Stimulated activated CD8-positive, alpha-beta memory T cell treated with anti-CD3 and anti-CD28 coated beads, Interleukin-7, amount 100 ng/mL, for 24 hours (primary cell): ENCODE measurements around the gene AIFM3.

Experiments used
- DNase-seq: peaks from one replicate; pipeline ENCODE4 v3.0.0-alpha.2; 2020; ENCODE audit warnings: low read depth

The AIFM3 gene

GRCh38 chr22:20976291-20976877 is 9.3 kb downstream of the AIFM3 start:
- no peak for DNase-seq

GRCh38 chr22:20977019-20977418 is 10.0 kb downstream of the AIFM3 start:
- no peak for DNase-seq

- no peak for DNase-seq
These were observed 10.6 kb downstream of the AIFM3 start for GRCh38 chr22:20977516-20978170.

- no peak for DNase-seq
These were observed 11.4 kb downstream of the AIFM3 start for GRCh38 chr22:20978419-20978818.

- DNase-seq = no peak
These were observed 12.3 kb downstream of the AIFM3 start for GRCh38 chr22:20979243-20979809.

- no peak for DNase-seq
These were observed 12.9 kb downstream of the AIFM3 start for GRCh38 chr22:20979940-20980453.

- no peak for DNase-seq
These were observed 13.5 kb downstream of the AIFM3 start for GRCh38 chr22:20980523-20980922.

GRCh38 chr22:20980938-20981722 is 14.1 kb downstream of the AIFM3 start:
- no peak for DNase-seq

- DNase-seq = no peak
These were observed 14.9 kb downstream of the AIFM3 start, which contains the start of gene LZTR1 for GRCh38 chr22:20981787-20982562. LZTR1 (plus strand) TSS chr22:20982297; CDS start chr22:20982372, 75 bp downstream.

- DNase-seq = no peak
These were observed 15.5 kb downstream of the AIFM3 start for GRCh38 chr22:20982563-20982882.

GRCh38 chr22:20983081-20983771 is 16.2 kb downstream of the AIFM3 start:
- DNase-seq = no peak

- no peak for DNase-seq
These were observed 18.7 kb downstream of the AIFM3 start for GRCh38 chr22:20985720-20986119.

- no peak for DNase-seq
These were observed 19.3 kb downstream of the AIFM3 start for GRCh38 chr22:20986365-20986764.

GRCh38 chr22:20987375-20987774 is 20.3 kb downstream of the AIFM3 start:
- DNase-seq = no peak

GRCh38 chr22:20988573-20989322 is 21.7 kb downstream of the AIFM3 start:
- DNase-seq = no peak

- no peak for DNase-seq
These were observed 22.5 kb downstream of the AIFM3 start for GRCh38 chr22:20989323-20990138.

GRCh38 chr22:20990184-20991180 is 23.4 kb downstream of the AIFM3 start:
- DNase-seq = no peak

GRCh38 chr22:20991252-20992055 is 24.4 kb downstream of the AIFM3 start:
- no peak for DNase-seq
